ENCODE results near the gene TCP11L1.

- TF ChIP-seq EZH2 (IDR thresholded peaks at IDR 0.05; ENCODE audit: insufficient read depth, poor library complexity, severe bottlenecking) (no peak), EZH2phosphoT487 (IDR thresholded peaks at IDR 0.05; ENCODE audit: insufficient read depth, low read depth) (no peak)
Measured at GRCh38 chr11:33021937-33022336, 17.4 kb upstream of the TCP11L1 start.
